A549 (cell line): ENCODE data around the gene RUNX2.

Experiments
- EHF ChIP-seq: fragments of 250-450 bp; sonication (Bioruptor Pico); IDR thresholded peaks from 2 replicates; pipeline ENCODE4 v1.5.0; 2020; ENCODE audit warnings: mild to moderate bottlenecking
- EP300 ChIP-seq, 2 experiments: fragments of >200 bp; sonication (Bioruptor Twin); formaldehyde crosslinking; IDR thresholded peaks; 2 replicates in 1 of 2; 3 replicates in 1 of 2; pipeline ENCODE4 v1.6.1; 2016 to 2017

GRCh38 chr6:45712076-45712475 is 383.9 kb downstream of the RUNX2 start:
- TF ChIP-seq EP300 (IDR thresholded peaks at IDR 0.05) (no peak), EHF (no peak)
